GM18870 (cell line): ENCODE measurements around the gene BCL2L13.

ENCODE experiments used
- ATAC-seq: cut with Tn5 transposase; IDR thresholded peaks from one replicate; pipeline ENCODE4 v1.9.1; 2021; ENCODE audit warnings: moderate library complexity; ENCODE audit not compliant: unreplicated experiment

BCL2L13 gene

GRCh38 chr22:17726006-17726927 lies 87.7 kb downstream of the BCL2L13 start:
- ATAC-seq, result no peak

- no peak for ATAC-seq
Observed at GRCh38 chr22:17726928-17727897, 88.7 kb downstream of the BCL2L13 start.

- no peak for ATAC-seq
Observed at GRCh38 chr22:17728786-17729185, 90.2 kb downstream of the BCL2L13 start.

GRCh38 chr22:17729561-17729960 lies 91.0 kb downstream of the BCL2L13 start:
- ATAC-seq, result no peak

GRCh38 chr22:17732251-17732854 lies 93.8 kb downstream of the BCL2L13 start:
- no peak for ATAC-seq

GRCh38 chr22:17733466-17733865 lies 94.9 kb downstream of the BCL2L13 start:
- no peak for ATAC-seq

- no peak for ATAC-seq
Observed at GRCh38 chr22:17734187-17734586, 95.6 kb downstream of the BCL2L13 start.

GRCh38 chr22:17738386-17739128 lies 100.0 kb downstream of the BCL2L13 start:
- ATAC-seq, result no peak

GRCh38 chr22:17739196-17739975 lies 100.8 kb downstream of the BCL2L13 start:
- no peak for ATAC-seq

GRCh38 chr22:17741866-17742526 lies 103.4 kb downstream of the BCL2L13 start:
- ATAC-seq, result no peak

GRCh38 chr22:17742527-17742902 lies 104.0 kb downstream of the BCL2L13 start:
- ATAC-seq, result no peak

GRCh38 chr22:17743661-17744411 lies 105.3 kb downstream of the BCL2L13 start:
- no peak for ATAC-seq

- no peak for ATAC-seq
Observed at GRCh38 chr22:17744430-17744829, 105.9 kb downstream of the BCL2L13 start.

GRCh38 chr22:17746916-17747315 lies 108.4 kb downstream of the BCL2L13 start:
- no peak for ATAC-seq

- no peak for ATAC-seq
Observed at GRCh38 chr22:17748555-17749353, 110.2 kb downstream of the BCL2L13 start.

GRCh38 chr22:17749605-17750395 lies 111.2 kb downstream of the BCL2L13 start:
- ATAC-seq, result no peak

- no peak for ATAC-seq
Observed at GRCh38 chr22:17751596-17751995, 113.0 kb downstream of the BCL2L13 start.
